SU-DHL-6 (cell line): ENCODE measurements around the gene SERPINH1.

Source experiments
- H2AFZ ChIP-seq: fragments of 200-600 bp; sonication (generic); 2 replicates; pipeline ENCODE4 v1.6.1; 2014; ENCODE audit warnings: low read depth, mild to moderate bottlenecking, moderate library complexity, mixed read lengths, antibody characterized with exemption, low read length; ENCODE audit not compliant: severe bottlenecking
- H3F3A ChIP-seq: fragments of 200-600 bp; shearing (Covaris generic); 2 replicates; pipeline ENCODE4 v1.6.0; 2016; ENCODE audit warnings: antibody characterized with exemption, mild to moderate bottlenecking; ENCODE audit not compliant: insufficient read depth
- H3K27ac ChIP-seq: fragments of 200-600 bp; sonication (generic); 2 replicates; pipeline ENCODE4 v1.5.1; 2016; ENCODE audit warnings: low read depth, mild to moderate bottlenecking, low read length, moderate library complexity, mixed read lengths
- H3K27me3 ChIP-seq: fragments of 200-600 bp; sonication (generic), shearing (Covaris generic); 2 replicates; pipeline ENCODE4 v1.6.0; 2014; ENCODE audit warnings: mild to moderate bottlenecking, low read length
- H3K36me3 ChIP-seq: fragments of 200-600 bp; sonication (generic); 2 replicates; pipeline ENCODE4 v1.6.1; 2014; ENCODE audit warnings: mild to moderate bottlenecking, low read length, mixed read lengths
- H3K4me2 ChIP-seq: fragments of 300-600, 200-600 bp; shearing (Covaris generic), sonication (generic); 2 replicates; pipeline ENCODE4 v1.6.0; 2014; ENCODE audit warnings: low read length, low read depth, mild to moderate bottlenecking; ENCODE audit not compliant: poor library complexity, severe bottlenecking
- H3K4me3 ChIP-seq: fragments of 200-600 bp; sonication (generic); 2 replicates; pipeline ENCODE4 v1.5.1; 2014; ENCODE audit warnings: antibody characterized with exemption, low read length, mild to moderate bottlenecking, mixed read lengths; ENCODE audit not compliant: insufficient read depth, poor library complexity, severe bottlenecking
- H3K79me2 ChIP-seq: fragments of 200-600 bp; sonication (generic); 2 replicates; pipeline ENCODE4 v1.6.1; 2014; ENCODE audit warnings: mild to moderate bottlenecking, low read length, moderate library complexity; ENCODE audit not compliant: insufficient read depth
- H3K9ac ChIP-seq: fragments of 200-600 bp; sonication (generic); 2 replicates; pipeline ENCODE4 v1.7.0; 2014; ENCODE audit warnings: mild to moderate bottlenecking, low read length
- H3K9me2 ChIP-seq: fragments of 200-600 bp; sonication (generic); replicated peaks from 2 replicates; pipeline ENCODE4 v1.6.1; 2014; ENCODE audit warnings: low read length; ENCODE audit not compliant: insufficient read depth
- H3K9me3 ChIP-seq: fragments of 200-600 bp; sonication (generic); 2 replicates; pipeline ENCODE4 v1.6.1; 2014; ENCODE audit warnings: low read length, mixed read lengths; ENCODE audit not compliant: insufficient read depth
- H4K20me1 ChIP-seq: fragments of 200-600 bp; sonication (generic); 2 replicates; pipeline ENCODE4 v1.6.1; 2014; ENCODE audit warnings: low read depth, mild to moderate bottlenecking, antibody characterized with exemption, low read length, moderate library complexity, mixed read lengths
- EZH2phosphoT487 ChIP-seq: fragments of 200-600 bp; sonication (generic), shearing (Covaris generic); conservative IDR thresholded peaks from 2 replicates; pipeline ENCODE4 v1.6.1; 2018; ENCODE audit warnings: mild to moderate bottlenecking, antibody characterized with exemption, low read length, moderate library complexity, mixed read lengths
- TF ChIP-seq, protein P1 (sequence below): fragments of 200-600 bp; sonication (generic); IDR thresholded peaks from one replicate; pipeline ENCODE4 v1.5.1; 2017; ENCODE audit warnings: antibody characterized with exemption, mild to moderate bottlenecking, low read length, moderate library complexity; ENCODE audit not compliant: insufficient read depth, poor library complexity, severe bottlenecking

The SERPINH1 gene

DNA sequence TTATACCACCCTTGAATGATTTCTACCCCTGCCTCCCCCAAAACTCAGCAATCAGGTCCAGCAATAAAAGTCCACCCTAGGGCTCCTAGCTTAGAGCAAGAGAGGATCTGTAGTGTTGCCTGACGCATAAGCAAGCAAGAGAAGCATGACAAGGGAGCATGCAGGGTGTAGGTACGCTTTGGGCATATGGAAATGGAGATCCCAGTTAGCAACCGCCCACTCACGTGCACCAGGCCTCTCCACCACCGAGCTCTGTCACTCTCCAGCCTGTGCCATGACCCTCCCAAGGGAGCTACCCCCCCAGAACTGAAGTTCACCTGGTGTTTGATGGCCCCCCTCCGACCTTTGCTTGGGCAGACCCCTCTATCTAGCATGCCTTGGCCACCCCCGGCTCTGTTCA lies 39.4 kb downstream of the SERPINH1 start:
- no peaks in the 10 kb centered on the region for H3K9me3 ChIP-seq
- no peaks in the 10 kb centered on the region for H4K20me1 ChIP-seq
- no peak overlapping the region for H2AFZ ChIP-seq
- H3K27ac ChIP-seq = no peak overlapping the region
- H3K4me2 ChIP-seq = no peak overlapping the region
- no peaks in the 10 kb centered on the region for H3K36me3 ChIP-seq
- H3F3A ChIP-seq = no peaks in the 10 kb centered on the region
- H3K9me2 ChIP-seq = no peaks in the 10 kb centered on the region
- TF ChIP-seq, protein P1, sequence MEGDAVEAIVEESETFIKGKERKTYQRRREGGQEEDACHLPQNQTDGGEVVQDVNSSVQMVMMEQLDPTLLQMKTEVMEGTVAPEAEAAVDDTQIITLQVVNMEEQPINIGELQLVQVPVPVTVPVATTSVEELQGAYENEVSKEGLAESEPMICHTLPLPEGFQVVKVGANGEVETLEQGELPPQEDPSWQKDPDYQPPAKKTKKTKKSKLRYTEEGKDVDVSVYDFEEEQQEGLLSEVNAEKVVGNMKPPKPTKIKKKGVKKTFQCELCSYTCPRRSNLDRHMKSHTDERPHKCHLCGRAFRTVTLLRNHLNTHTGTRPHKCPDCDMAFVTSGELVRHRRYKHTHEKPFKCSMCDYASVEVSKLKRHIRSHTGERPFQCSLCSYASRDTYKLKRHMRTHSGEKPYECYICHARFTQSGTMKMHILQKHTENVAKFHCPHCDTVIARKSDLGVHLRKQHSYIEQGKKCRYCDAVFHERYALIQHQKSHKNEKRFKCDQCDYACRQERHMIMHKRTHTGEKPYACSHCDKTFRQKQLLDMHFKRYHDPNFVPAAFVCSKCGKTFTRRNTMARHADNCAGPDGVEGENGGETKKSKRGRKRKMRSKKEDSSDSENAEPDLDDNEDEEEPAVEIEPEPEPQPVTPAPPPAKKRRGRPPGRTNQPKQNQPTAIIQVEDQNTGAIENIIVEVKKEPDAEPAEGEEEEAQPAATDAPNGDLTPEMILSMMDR = no peak
- no peak for TF ChIP-seq EZH2phosphoT487
- H3K79me2 ChIP-seq = no peaks in the 10 kb centered on the region
- H3K4me3 ChIP-seq = no peak overlapping the region
- no peaks in the 10 kb centered on the region for H3K27me3 ChIP-seq
- no peak overlapping the region for H3K9ac ChIP-seq

DNA sequence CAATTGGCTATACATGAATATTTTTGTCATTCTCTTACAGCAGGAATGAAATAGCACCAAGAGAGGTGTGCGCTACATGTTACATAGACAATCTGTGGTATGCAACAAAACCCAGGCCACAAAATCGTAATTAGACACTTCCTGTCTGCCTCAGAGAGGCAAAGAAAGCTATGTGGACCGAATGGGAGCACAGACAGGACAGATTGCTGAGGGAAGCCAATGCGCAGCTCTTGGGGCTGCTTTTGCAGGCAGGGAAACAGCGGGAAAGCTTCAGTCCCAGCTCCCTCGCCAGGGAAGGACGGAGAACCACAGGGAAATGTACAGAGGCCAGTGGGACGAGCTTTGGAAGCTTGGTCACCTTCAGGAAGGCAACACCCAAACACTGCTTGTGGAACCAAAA lies 40.9 kb downstream of the SERPINH1 start:
- Histone ChIP-seq H2AFZ (no peak overlapping the region), H3K36me3 (no peaks in the 10 kb centered on the region)

GRCh38 chr11:75603791-75604736 lies 42.0 kb downstream of the SERPINH1 start:
- Histone ChIP-seq H3K9me2 (no peaks in the 10 kb centered on the region), H2AFZ (no peak overlapping the region), H3K9ac (no peak overlapping the region), H3K4me3 (no peak overlapping the region), H3F3A (no peaks in the 10 kb centered on the region), H3K27me3 (no peaks in the 10 kb centered on the region), H3K36me3 (no peaks in the 10 kb centered on the region), H4K20me1 (no peaks in the 10 kb centered on the region), H3K79me2 (no peaks in the 10 kb centered on the region), H3K27ac (no peak overlapping the region), H3K4me2 (no peak overlapping the region), H3K9me3 (no peaks in the 10 kb centered on the region)
- TF ChIP-seq EZH2phosphoT487 = no peak
- TF ChIP-seq, protein P1 = no peak

More for the DNA sequence above, 40.9 kb downstream of the SERPINH1 start:
- Histone ChIP-seq H3K9me3 (no peaks in the 10 kb centered on the region), H3K9me2 (no peaks in the 10 kb centered on the region), H3K9ac (no peak overlapping the region), H3K4me3 (no peak overlapping the region), H3K27me3 (no peaks in the 10 kb centered on the region), H3F3A (no peaks in the 10 kb centered on the region), H3K27ac (no peak overlapping the region), H4K20me1 (no peaks in the 10 kb centered on the region), H3K79me2 (no peaks in the 10 kb centered on the region), H3K4me2 (no peak overlapping the region)
- TF ChIP-seq, protein P1 = no peak
- no peak for TF ChIP-seq EZH2phosphoT487
